Measurements from ENCODE around the gene TSC22D4. TPM values are rescaled to one million over a fixed set of nuclear protein-coding genes. Genes with fewer than 3 reads are reported as not detected.

TSC22D4 gene
- total RNA-seq, 3 donors from 2014 or later: 17.0 to 23.7 (median 19.7) TPM

Other genes with a start within 250 kb of the TSC22D4 start
- gene SPDYE3, start 171.5 kb downstream of the TSC22D4 start, total RNA-seq: not detected
- gene PILRB, start 121.1 kb downstream of the TSC22D4 start, total RNA-seq: 10 to 100 TPM; 33.8 to 100.0 (median 75.4) TPM
- 1 to 10 TPM; 4.3 to 9.9 (median 7.9) TPM for gene PILRA, start 105.7 kb downstream of the TSC22D4 start, total RNA-seq
- 10 to 100 TPM in 1 of 3 donors, 1 to 10 TPM in 2; 3.9 to 12.6 (median 8.6) TPM for gene ZCWPW1, start 50.5 kb downstream of the TSC22D4 start, total RNA-seq
- 10 to 100 TPM; 26.5 to 41.4 (median 40.6) TPM for gene MEPCE, start 49.4 kb downstream of the TSC22D4 start, total RNA-seq
- 10 to 100 TPM; 14.1 to 42.6 (median 32.6) TPM for gene PPP1R35, start 42.7 kb downstream of the TSC22D4 start, total RNA-seq
- not detected for gene SPACDR, start 15.0 kb downstream of the TSC22D4 start, total RNA-seq
- gene NYAP1, start 4.7 kb upstream of the TSC22D4 start, total RNA-seq: under 1 TPM; 0.48 to 0.66 (median 0.59) TPM
- gene AGFG2, start 60.0 kb upstream of the TSC22D4 start, total RNA-seq: 10 to 100 TPM; 12.2 to 24.7 (median 18.7) TPM
- 1 to 10 TPM in 1 of 3 donors, under 1 TPM in 2; 0.96 to 2.2 (median 0.98) TPM for gene SAP25, start 94.7 kb upstream of the TSC22D4 start, total RNA-seq
- 10 to 100 TPM; 49.6 to 89.1 (median 88.1) TPM for gene LRCH4, start 106.9 kb upstream of the TSC22D4 start, total RNA-seq
- gene FBXO24, start 107.1 kb upstream of the TSC22D4 start, total RNA-seq: under 1 TPM in 2 of 3 donors, not detected in 1; 0.59 to 0.98 TPM
- 10 to 100 TPM; 33.1 to 61.8 (median 39.7) TPM for gene PCOLCE, start 123.1 kb upstream of the TSC22D4 start, total RNA-seq
- 10 to 100 TPM in 2 of 3 donors, 1 to 10 TPM in 1; 8.8 to 12.6 (median 11.8) TPM for gene MOSPD3, start 133.3 kb upstream of the TSC22D4 start, total RNA-seq
- gene TFR2, start 162.3 kb upstream of the TSC22D4 start, total RNA-seq: under 1 TPM in 1 of 3 donors, not detected in 2; 0.48 TPM
- not detected for gene ACTL6B, start 177.2 kb upstream of the TSC22D4 start, total RNA-seq
- 100 to 1,000 TPM; 113 to 197 (median 173) TPM for gene GNB2, start 194.5 kb upstream of the TSC22D4 start, total RNA-seq
- 10 to 100 TPM; 25.0 to 39.0 (median 34.8) TPM for gene GIGYF1, start 215.0 kb upstream of the TSC22D4 start, total RNA-seq
- gene POP7, start 226.9 kb upstream of the TSC22D4 start, total RNA-seq: 10 to 100 TPM; 25.8 to 28.2 (median 27.4) TPM
- gene EPO, start 241.3 kb upstream of the TSC22D4 start, total RNA-seq: not detected